Ovary (tissue), 9 donors: ENCODE results near the gene NEU4. TPM values are rescaled to one million over a fixed set of nuclear protein-coding genes. Genes with fewer than 3 reads are reported as not detected.
A peak's percentile ranks its signal among the peaks of the same experiment; 100 is the strongest.

Source experiments
- DNase-seq, 5 donors: peaks; one replicate each; pipeline ENCODE4 v3.0.0-alpha.2; 2019 to 2020
- H3K27ac ChIP-seq, 2 donors: fragments of 200-600 bp; one replicate each; pipeline versions ENCODE4 v1.5.1 to v1.8.0; 2019 to 2022
- H3K27me3 ChIP-seq: fragments of 200-600 bp; one replicate; pipeline ENCODE4 v1.8.0; 2022
- H3K36me3 ChIP-seq: fragments of 200-600 bp; sonication (generic); one replicate; pipeline ENCODE4 v1.5.1; 2019
- H3K4me1 ChIP-seq: one replicate; pipeline ENCODE4 v1.8.1; 2013; ENCODE audit warnings: mild to moderate bottlenecking, moderate library complexity; ENCODE audit not compliant: insufficient read depth
- H3K4me3 ChIP-seq: fragments of 200-600 bp; sonication (generic); one replicate; pipeline ENCODE4 v1.5.1; 2017
- H3K9me3 ChIP-seq, 2 donors: fragments of 200-600 bp in 1 of 2; sonication (generic) in 1 of 2; one replicate each; pipeline versions ENCODE4 v1.5.1 to v1.8.1; 2013 to 2019; ENCODE audit warnings: mild to moderate bottlenecking in 1 of 2, moderate library complexity in 1 of 2
- CTCF ChIP-seq, 3 donors: fragments of 450-650 bp in 2 of 3; fragments of 200-600 bp in 1 of 3; IDR thresholded peaks; one replicate each; pipeline versions ENCODE4 v1.5.1 to v1.8.0; 2016 to 2022; ENCODE audit warnings: antibody characterized with exemption in 3 of 3, mild to moderate bottlenecking in 1 of 3
- EP300 ChIP-seq: sonication (generic); formaldehyde crosslinking; IDR thresholded peaks from one replicate; pipeline ENCODE4 v1.6.1; 2017; ENCODE audit warnings: antibody characterized with exemption
- POLR2A ChIP-seq: fragments of 450-650 bp; IDR thresholded peaks from one replicate; pipeline ENCODE4 v1.6.1; 2017; ENCODE audit warnings: antibody characterized with exemption, mild to moderate bottlenecking, moderate library complexity
- WGBS, 3 donors: extraction: QIAGEN DNeasy Blood & Tissue Kit in 1 of 3; methylation state at CpG; one replicate each; pipeline versions ENCODE4 v1.1.5 to v1.1.7; 2013 to 2017; 5-methylcytosine and 5-hydroxymethylcytosine counted together
- intact Hi-C, 4 donors: fragments of 100-400 bp; cut with DNase I; formaldehyde crosslinking; loops; one replicate each; pipeline versions ENCODE4 v1.11.0 to v1.15.1; 2022 to 2023
- polyA plus RNA-seq, 2 donors: library from polyadenylated mRNA; stranded (reverse); fragments of 200-250 nt in 1 of 2; fragments of 350-450 nt in 1 of 2; fragmentation: Illumina TruSeq in 1 of 2; extraction: RNeasy Lipid Tissue Mini Kit (QIAGEN cat#74804) in 1 of 2; gene quantifications; one replicate each; pipeline ENCODE4 v1.2.3, GENCODE V29; 2013 to 2014
- total RNA-seq, 7 donors: library from RNA; depleted of rRNA in 2 of 7; stranded (reverse); fragments of >200 nt in 2 of 7; fragmentation: NEBNext Ultra II Directional in 3 of 7; extraction: Animal tissue kit (Norgen Biotek cat#: 25700) in 3 of 7; gene quantifications; one replicate each; pipeline versions ENCODE4 v1.1.0 to v1.2.4, GENCODE V29; 2016 to 2023
- donor health status: DM: no; HTN: no; CAD: no; lungs with moderate emphysema.
- donor health status: DM: no; HTN: no; CAD: no.
- donor health status: Bipolar disorder and iron deficiency.
- donor health status: DM: yes; HTN: yes; CAD: no.
- donor health status: DM: no; HTN: no; CAD: no.
- donor health status: DM: yes; HTN: yes; CAD: no.

Gene NEU4
- total and polyA plus RNA-seq, 9 donors: 0.23 to 7.2 (median 0.84) TPM; not detected in 2

GRCh38 chr2:241863536-241863954 lies 54.6 kb downstream of the NEU4 start:
- intact Hi-C loops: no loop called here
- Histone ChIP-seq H3K27me3 (peaks cover 3% of the 10 kb centered on the region), H3K36me3 (no peaks in the 10 kb centered on the region), H3K4me1 (peaks cover 20% of the 10 kb centered on the region), H3K9me3 (no peaks in the 10 kb centered on the region), H3K27ac (peak overlapping the region in 1 of 2 donors; percentile 50), H3K4me3 (no peak overlapping the region)
- TF ChIP-seq POLR2A (peak; percentile 10), EP300 (no peak)
- peak; percentile 65 to 81 (median 73) for DNase-seq
- WGBS, 3 donors: 3 to 16% (median 10%) methylated on average over 29 of the region's 29 CpGs

DNA sequence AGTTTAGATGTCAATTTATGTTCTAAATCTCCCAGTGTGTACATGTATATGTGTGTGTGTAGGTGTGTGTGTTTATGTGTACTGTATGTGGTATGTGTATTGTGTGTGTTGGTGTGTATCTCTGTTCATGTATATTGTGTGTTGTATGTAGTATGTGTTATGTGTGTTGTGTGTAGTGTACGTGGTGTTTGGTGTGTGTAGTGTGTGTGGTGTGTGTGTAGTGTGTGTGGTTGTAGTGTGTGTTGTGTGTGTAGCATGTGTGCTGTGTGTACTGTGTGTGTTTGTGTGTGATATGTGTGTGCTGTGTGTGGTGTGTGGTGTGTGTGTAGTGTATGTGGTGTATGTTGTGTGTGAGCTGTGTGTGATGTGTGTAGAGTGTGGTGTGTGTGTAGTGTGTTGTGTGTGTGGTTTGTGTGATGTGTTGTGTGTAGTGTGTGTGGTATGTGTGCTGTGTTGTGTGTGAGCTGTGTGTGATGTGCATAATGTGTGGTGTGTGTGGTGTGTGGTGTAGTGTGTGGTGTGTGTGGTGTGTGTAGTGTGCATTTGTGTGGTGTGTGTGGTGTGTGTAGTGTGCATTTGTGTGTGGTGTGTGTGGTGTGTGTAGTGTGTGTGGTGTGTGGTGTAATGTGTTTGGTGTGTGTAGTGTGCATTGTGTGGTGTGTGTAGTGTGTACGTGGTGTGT lies 55.3 kb downstream of the NEU4 start:
- H3K4me1 ChIP-seq: peaks cover 17% of the 10 kb centered on the region
- TF ChIP-seq POLR2A: no peak
- no peak for TF ChIP-seq EP300
- TF ChIP-seq CTCF (IDR thresholded peaks at IDR 0.05): no peak
- no peak overlapping the region for H3K4me3 ChIP-seq
- H3K27ac ChIP-seq: no peak overlapping the region
- no peaks in the 10 kb centered on the region for H3K36me3 ChIP-seq
- DNase-seq: no peak
- no peaks in the 10 kb centered on the region for H3K9me3 ChIP-seq
- WGBS, 3 donors: 73 to 75% (median 74%) methylated on average over 2 of the region's 2 CpGs
- intact Hi-C loops: no loop called here
- peaks cover 3% of the 10 kb centered on the region for H3K27me3 ChIP-seq

DNA sequence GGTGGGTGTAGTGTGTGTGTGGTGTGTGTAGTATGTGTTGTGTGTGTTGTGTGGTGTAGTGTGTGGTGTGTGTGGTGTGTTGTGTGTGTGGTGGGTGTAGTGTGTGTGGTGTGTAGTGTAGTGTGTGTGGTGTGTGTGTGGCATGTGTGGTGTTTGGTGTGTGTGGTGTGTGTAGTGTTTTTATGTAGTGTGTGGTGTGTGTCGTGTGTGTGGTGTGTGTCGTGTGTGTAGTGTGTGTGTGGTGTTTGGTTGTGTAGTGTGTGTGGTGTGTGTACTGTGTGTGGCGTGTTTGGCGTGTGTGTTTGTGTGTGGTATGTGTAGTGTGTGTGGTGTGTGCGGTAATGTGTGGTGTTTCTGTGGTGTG lies 55.8 kb downstream of the NEU4 start:
- intact Hi-C loops: no loop called here
- DNase-seq: no peak
- no peak for TF ChIP-seq CTCF (IDR thresholded peaks at IDR 0.05)
- no peak for TF ChIP-seq POLR2A
- no peak for TF ChIP-seq EP300
- H3K27me3 ChIP-seq: peaks cover 3% of the 10 kb centered on the region
- no peaks in the 10 kb centered on the region for H3K36me3 ChIP-seq
- H3K9me3 ChIP-seq: no peaks in the 10 kb centered on the region
- WGBS, 3 donors: 86 to 91% (median 88%) methylated on average over 5 of the region's 5 CpGs
- H3K4me3 ChIP-seq: no peak overlapping the region
- H3K27ac ChIP-seq: no peak overlapping the region
- H3K4me1 ChIP-seq: peaks cover 14% of the 10 kb centered on the region

DNA sequence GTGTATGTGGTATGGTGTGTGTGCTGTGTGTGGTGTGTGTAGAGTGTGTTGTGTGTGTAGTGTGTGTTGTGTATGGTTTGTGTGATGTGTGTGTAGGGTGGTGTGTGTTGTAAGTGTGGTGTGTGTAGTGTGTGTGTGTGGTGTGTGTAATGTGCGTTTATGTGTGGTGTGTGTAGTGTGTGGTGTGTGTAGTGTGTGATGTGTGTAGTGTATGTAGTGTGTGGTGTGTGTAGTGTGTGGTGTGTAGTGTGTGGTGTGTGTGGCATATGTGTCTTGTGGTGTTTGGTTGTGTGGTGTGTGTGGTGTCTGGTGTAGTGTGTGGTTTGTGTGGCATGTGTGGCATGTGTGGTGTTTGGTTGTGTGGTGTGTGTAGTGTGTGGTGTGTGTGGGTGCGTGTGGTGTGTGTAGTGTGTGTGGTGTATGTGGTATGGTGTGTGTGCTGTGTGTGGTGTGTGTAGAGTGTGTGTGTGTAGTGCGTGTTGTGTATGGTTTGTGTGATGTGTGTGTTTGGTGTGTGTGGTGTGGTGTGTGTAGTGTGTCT lies 56.5 kb downstream of the NEU4 start:
- Histone ChIP-seq H3K27ac (no peak overlapping the region), H3K4me3 (no peak overlapping the region), H3K9me3 (no peaks in the 10 kb centered on the region), H3K4me1 (peaks cover 9% of the 10 kb centered on the region), H3K36me3 (no peaks in the 10 kb centered on the region), H3K27me3 (peaks cover 3% of the 10 kb centered on the region)
- no peak for DNase-seq
- TF ChIP-seq POLR2A (no peak), CTCF (IDR thresholded peaks at IDR 0.05) (no peak), EP300 (no peak)
- intact Hi-C loops: no loop called here
- WGBS, 3 donors: 76 to 80% (median 80%) methylated on average over 3 of the region's 3 CpGs
